ENCODE measurements around the gene TMEM270.
A peak's percentile ranks its signal among the peaks of the same experiment; 100 is the strongest.

TMEM270 gene

GRCh38 chr7:73908123-73908611 lies 47.2 kb downstream of the TMEM270 start:
- DNase-seq (ENCODE audit: low spot score), result no peak

- DNase-seq (ENCODE audit: low spot score), result peak; percentile 47
These were observed 48.3 kb downstream of the TMEM270 start for GRCh38 chr7:73909051-73909941.

- DNase-seq (ENCODE audit: low spot score), result no peak
These were observed 49.0 kb downstream of the TMEM270 start for GRCh38 chr7:73909996-73910395.

GRCh38 chr7:73912223-73912622 lies 51.3 kb downstream of the TMEM270 start:
- no peak for DNase-seq (ENCODE audit: low spot score)
